Measurements from ENCODE around the gene SLC39A2. TPM values are rescaled to one million over a fixed set of nuclear protein-coding genes. Genes with fewer than 3 reads are reported as not detected.
A peak's percentile ranks its signal among the peaks of the same experiment; 100 is the strongest.

The SLC39A2 gene
- total and polyA plus RNA-seq, 9 of the 15 experiments (the other 6 are each of a cell fraction or from before 2014, with no cell fraction given) = 0.06 to 0.09 TPM; not detected in 7

GRCh38 chr14:20989787-20990600 lies 9.1 kb upstream of the SLC39A2 start, which contains the start of gene METTL17 (continued):
- TF ChIP-seq MGA (IDR thresholded peaks at IDR 0.05) = no peak
- no peak for TF ChIP-seq ATF3 (IDR thresholded peaks at IDR 0.05)
- TF ChIP-seq ATF3 (CRISPR knock-in tag; conservative IDR thresholded peaks at IDR 0.05) = no peak
- no peak for TF ChIP-seq POLR3G (IDR thresholded peaks at IDR 0.05; ENCODE audit: extremely low read depth, insufficient read length, insufficient replicate concordance)
- TF ChIP-seq ZNF224 (CRISPR knock-in tag; IDR thresholded peaks at IDR 0.05) = no peak
- TF ChIP-seq MCM3 (IDR thresholded peaks at IDR 0.05) = no peak
- TF ChIP-seq ETV5 (CRISPR knock-in tag; IDR thresholded peaks at IDR 0.05; ENCODE audit: low read depth) = peak; percentile 44; the same call in 1 of the 2 replicates
- TF ChIP-seq ZBTB1 (CRISPR knock-in tag; IDR thresholded peaks at IDR 0.05; ENCODE audit: borderline replicate concordance, low read depth) = no peak
- TF ChIP-seq PRPF4 (IDR thresholded peaks at IDR 0.05; ENCODE audit: insufficient read depth, low read depth, low read length, poor library complexity, severe bottlenecking) = no peak
- TF ChIP-seq ZNF583 (CRISPR knock-in tag; IDR thresholded peaks at IDR 0.05) = no peak
- no peak for TF ChIP-seq SMAD2 (IDR thresholded peaks at IDR 0.05; ENCODE audit: low read depth, low read length)
- TF ChIP-seq ETV6 (IDR thresholded peaks at IDR 0.05; ENCODE audit: borderline replicate concordance in 1 of 2, low read depth in 2 of 2, low read length in 1 of 2) = no peak
- no peak for TF ChIP-seq ETV6 (CRISPR knock-in tag; IDR thresholded peaks at IDR 0.05; ENCODE audit: borderline replicate concordance)
- no peak for TF ChIP-seq TCFL5 (CRISPR knock-in tag; conservative IDR thresholded peaks at IDR 0.05)
- peak; percentile 68; the same call in 1 of the 2 replicates for TF ChIP-seq RB1 (IDR thresholded peaks at IDR 0.05; ENCODE audit: low read depth)
- no peak for TF ChIP-seq DPF2 (IDR thresholded peaks at IDR 0.05)

Data from K562 (cell line).